OCI-LY7 (cell line): ENCODE measurements around the gene SRD5A2. TPM values are rescaled to one million over a fixed set of nuclear protein-coding genes. Genes with fewer than 3 reads are reported as not detected.

Experiments
- BruUV-seq: library from RNA; stranded (reverse); fragments of 400-500 nt; replicated peaks from 2 replicates; lab custom pipeline; 2021; lab: Mats Ljungman, UMichigan
- CTCF ChIA-PET: fragments of 300-600 bp; sonication (Branson Sonifier 250); formaldehyde crosslinking; loops from one replicate; lab custom pipeline; 2022; ENCODE audit warnings: antibody characterized with exemption; ENCODE audit not compliant: unreplicated experiment; lab: Charles Lee
- POLR2A ChIA-PET: fragments of 300-600 bp; sonication (Branson Sonifier 250); formaldehyde crosslinking; loops from one replicate; lab custom pipeline; 2022; ENCODE audit warnings: antibody characterized with exemption; lab: Charles Lee
- DNase-seq: peaks from one replicate; pipeline ENCODE4 v3.0.0-alpha.2; 2015; ENCODE audit warnings: low spot score
- H2AFZ ChIP-seq: fragments of 200-600 bp; sonication (generic), shearing (Covaris generic); 2 replicates; pipeline ENCODE4 v1.6.1; 2014; ENCODE audit warnings: mild to moderate bottlenecking, antibody characterized with exemption, low read length, moderate library complexity
- H3K27ac ChIP-seq: fragments of 200-600 bp; sonication (generic); 2 replicates; pipeline ENCODE4 v1.5.1; 2014; ENCODE audit warnings: mixed run types, low read depth, mild to moderate bottlenecking, moderate library complexity, low read length, inconsistent platforms; ENCODE audit not compliant: poor library complexity, severe bottlenecking
- H3K36me3 ChIP-seq: fragments of 200-600 bp; sonication (generic); 2 replicates; pipeline ENCODE4 v1.6.1; 2014; ENCODE audit warnings: mild to moderate bottlenecking, antibody characterized with exemption, low read length, moderate library complexity, mixed read lengths; ENCODE audit not compliant: insufficient read depth
- H3K4me1 ChIP-seq: fragments of 200-600 bp; sonication (generic); 2 replicates; pipeline ENCODE4 v1.5.1; 2014; ENCODE audit warnings: mild to moderate bottlenecking, low read length; ENCODE audit not compliant: insufficient read depth, poor library complexity, severe bottlenecking
- H3K4me2 ChIP-seq: fragments of 200-600 bp; sonication (generic); 2 replicates; pipeline ENCODE4 v1.6.1; 2014; ENCODE audit warnings: mild to moderate bottlenecking, low read length
- H3K4me3 ChIP-seq: fragments of 200-600 bp; sonication (generic); 2 replicates; pipeline ENCODE4 v1.5.1; 2014; ENCODE audit warnings: mild to moderate bottlenecking, low read depth, low read length; ENCODE audit not compliant: poor library complexity, severe bottlenecking
- H3K79me2 ChIP-seq: fragments of 200-600 bp; sonication (generic); 2 replicates; pipeline ENCODE4 v1.6.1; 2016; ENCODE audit warnings: low read depth, mild to moderate bottlenecking, low read length, moderate library complexity, mixed read lengths; ENCODE audit not compliant: insufficient read depth
- H3K9me2 ChIP-seq: fragments of 200-600 bp; sonication (generic); 2 replicates; pipeline ENCODE4 v1.6.1; 2016; ENCODE audit warnings: mild to moderate bottlenecking, low read length, mixed read lengths; ENCODE audit not compliant: insufficient read depth
- H3K9me3 ChIP-seq: fragments of 200-600 bp; sonication (generic); 2 replicates; pipeline ENCODE4 v1.6.1; 2014; ENCODE audit warnings: mild to moderate bottlenecking, mixed run types, low read length, mixed read lengths
- H4K20me1 ChIP-seq: fragments of 200-600 bp; sonication (generic); 2 replicates; pipeline ENCODE4 v1.6.1; 2014; ENCODE audit warnings: mild to moderate bottlenecking, antibody characterized with exemption, low read length, moderate library complexity, mixed read lengths; ENCODE audit not compliant: insufficient read depth
- CTCF ChIP-seq: fragments of 200-600 bp; sonication (generic); conservative IDR thresholded peaks from 2 replicates; pipeline ENCODE4 v1.5.1; 2014; ENCODE audit warnings: mild to moderate bottlenecking, antibody characterized with exemption, low read length, moderate library complexity, mixed read lengths
- EZH2phosphoT487 ChIP-seq: fragments of 200-600 bp; sonication (generic); IDR thresholded peaks from 2 replicates; pipeline ENCODE4 v1.6.1; 2018; ENCODE audit warnings: low read depth, borderline replicate concordance, mild to moderate bottlenecking, mixed run types, antibody characterized with exemption, low read length, moderate library complexity, mixed read lengths
- intact Hi-C: fragments of 100-400 bp; cut with micrococcal nuclease; formaldehyde crosslinking; loops from one replicate; pipeline ENCODE4 v1.10.0; 2022; ENCODE audit not compliant: unreplicated experiment
- total RNA-seq, 2 experiments: library from RNA; depleted of rRNA in 1 of 2; stranded (reverse); fragments of >200 nt in 1 of 2; shearing (Covaris generic) in 1 of 2; gene quantifications; 2 replicates each; pipeline ENCODE4 v1.2.3, GENCODE V29; 2014 to 2022

Gene SRD5A2
- total RNA-seq, 2 experiments from 2014 or later, result 0.03 TPM; not detected in 1

- H3K79me2 ChIP-seq, result no peaks in the 10 kb centered on the region
- no peak overlapping the region for H3K27ac ChIP-seq
- H3K4me2 ChIP-seq, result no peak overlapping the region
- ChIA-PET POLR2A (no interaction called here), CTCF (no interaction called here)
- no peaks in the 10 kb centered on the region for H4K20me1 ChIP-seq
- DNase-seq, result no peak
- no peaks in the 10 kb centered on the region for H3K36me3 ChIP-seq
- no peaks in the 10 kb centered on the region for H3K4me1 ChIP-seq
- no peaks in the 10 kb centered on the region for H3K9me3 ChIP-seq
- TF ChIP-seq CTCF (no peak), EZH2phosphoT487 (no peak)
- H3K4me3 ChIP-seq, result no peak overlapping the region
- intact Hi-C loops, result no loop called here
- H3K9me2 ChIP-seq, result no peaks in the 10 kb centered on the region
- BruUV-seq, result no TSS peak
- no peak overlapping the region for H2AFZ ChIP-seq
Observed at GRCh38 chr2:31483246-31483645, 97.5 kb downstream of the SRD5A2 start.

- CTCF ChIA-PET, result no interaction called here
- no peaks in the 10 kb centered on the region for H3K4me1 ChIP-seq
- no peak overlapping the region for H3K4me3 ChIP-seq
- no peak overlapping the region for H2AFZ ChIP-seq
- no peak for DNase-seq
- BruUV-seq, result no TSS peak
- H3K9me3 ChIP-seq, result no peaks in the 10 kb centered on the region
- POLR2A ChIA-PET, result no interaction called here
- H3K79me2 ChIP-seq, result no peaks in the 10 kb centered on the region
- H3K9me2 ChIP-seq, result no peaks in the 10 kb centered on the region
- TF ChIP-seq CTCF (no peak), EZH2phosphoT487 (no peak)
- no peak overlapping the region for H3K4me2 ChIP-seq
- intact Hi-C loops, result no loop called here
- no peaks in the 10 kb centered on the region for H4K20me1 ChIP-seq
- H3K27ac ChIP-seq, result no peak overlapping the region
- no peaks in the 10 kb centered on the region for H3K36me3 ChIP-seq
Observed at GRCh38 chr2:31476511-31477180, 104.1 kb downstream of the SRD5A2 start.

DNA sequence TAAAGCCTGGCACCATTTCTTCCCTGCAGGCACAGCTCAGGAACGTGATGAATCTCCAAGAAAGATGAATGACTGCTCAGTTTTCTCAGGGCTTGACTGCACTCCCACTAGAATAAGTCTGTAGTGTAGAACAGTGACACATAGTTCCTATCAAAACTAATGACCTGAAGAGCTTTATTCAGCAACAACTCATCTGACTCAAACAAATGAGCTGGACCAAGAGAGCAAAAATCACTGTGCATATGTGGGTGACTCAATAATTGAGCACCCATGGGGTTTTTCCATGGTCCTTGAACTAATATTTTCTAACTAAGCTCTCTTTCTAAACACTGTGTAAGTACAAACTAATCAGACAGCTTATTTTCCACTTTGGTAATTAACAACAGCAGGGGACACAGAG lies 105.0 kb downstream of the SRD5A2 start:
- POLR2A ChIA-PET, result interaction anchor here (0.6 kb wide), 1 partner anchor 39 kb away, joined by 3 read pairs; no protein-coding TSS in a partner anchor
- CTCF ChIA-PET, result no interaction called here
- H3K9me3 ChIP-seq, result no peaks in the 10 kb centered on the region
- no peaks in the 10 kb centered on the region for H3K9me2 ChIP-seq
- DNase-seq, result no peak
- intact Hi-C loops, result no loop called here
- no peak overlapping the region for H3K4me3 ChIP-seq
- H3K4me1 ChIP-seq, result no peaks in the 10 kb centered on the region
- H3K4me2 ChIP-seq, result no peak overlapping the region
- TF ChIP-seq EZH2phosphoT487 (no peak), CTCF (no peak)
- no peaks in the 10 kb centered on the region for H3K36me3 ChIP-seq
- H3K27ac ChIP-seq, result no peak overlapping the region
- H4K20me1 ChIP-seq, result no peaks in the 10 kb centered on the region
- no peaks in the 10 kb centered on the region for H3K79me2 ChIP-seq
- BruUV-seq, result no TSS peak
- no peak overlapping the region for H2AFZ ChIP-seq
